ENCODE results near the gene ZDHHC11B. TPM values are rescaled to one million over a fixed set of nuclear protein-coding genes. Genes with fewer than 3 reads are reported as not detected.
"Not testable (repeated sequence)": the region's sequence is repeated elsewhere in the genome, so short reads cannot be mapped to it uniquely, and the experiment has no call there.

Gene ZDHHC11B
- total RNA-seq, 1 experiment from 2014 or later: 0.19 TPM

DNA sequence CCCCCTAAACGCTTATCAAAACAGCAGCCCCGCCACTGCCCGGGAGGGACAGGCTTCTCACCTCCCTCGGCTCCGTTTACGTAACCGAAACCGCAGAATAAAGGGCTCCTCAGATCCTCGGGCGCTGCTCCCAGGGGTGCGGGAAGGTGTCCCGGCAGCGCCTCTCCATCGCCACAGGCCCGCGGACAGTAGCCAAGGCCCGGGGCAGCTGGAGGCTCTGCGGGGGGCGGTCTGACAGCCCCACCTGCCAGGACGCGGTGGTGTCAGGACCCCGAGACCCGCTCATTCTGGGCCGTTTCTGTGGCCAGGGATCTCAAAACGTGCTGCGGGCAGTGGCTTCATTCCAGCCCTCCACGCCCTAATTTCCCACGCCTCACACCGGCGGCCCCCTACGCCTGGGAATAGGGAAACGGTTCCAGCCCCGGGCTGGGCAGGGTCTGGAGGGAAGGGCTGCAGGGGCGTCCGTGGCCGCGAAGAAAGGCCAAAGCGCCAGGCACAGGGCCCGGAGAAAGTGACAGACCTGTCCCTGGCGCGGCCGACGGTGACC lies 575 bp downstream of the ZDHHC11B start:
- not testable (repeated sequence) for DNase-seq (ENCODE audit: low spot score)

DNA sequence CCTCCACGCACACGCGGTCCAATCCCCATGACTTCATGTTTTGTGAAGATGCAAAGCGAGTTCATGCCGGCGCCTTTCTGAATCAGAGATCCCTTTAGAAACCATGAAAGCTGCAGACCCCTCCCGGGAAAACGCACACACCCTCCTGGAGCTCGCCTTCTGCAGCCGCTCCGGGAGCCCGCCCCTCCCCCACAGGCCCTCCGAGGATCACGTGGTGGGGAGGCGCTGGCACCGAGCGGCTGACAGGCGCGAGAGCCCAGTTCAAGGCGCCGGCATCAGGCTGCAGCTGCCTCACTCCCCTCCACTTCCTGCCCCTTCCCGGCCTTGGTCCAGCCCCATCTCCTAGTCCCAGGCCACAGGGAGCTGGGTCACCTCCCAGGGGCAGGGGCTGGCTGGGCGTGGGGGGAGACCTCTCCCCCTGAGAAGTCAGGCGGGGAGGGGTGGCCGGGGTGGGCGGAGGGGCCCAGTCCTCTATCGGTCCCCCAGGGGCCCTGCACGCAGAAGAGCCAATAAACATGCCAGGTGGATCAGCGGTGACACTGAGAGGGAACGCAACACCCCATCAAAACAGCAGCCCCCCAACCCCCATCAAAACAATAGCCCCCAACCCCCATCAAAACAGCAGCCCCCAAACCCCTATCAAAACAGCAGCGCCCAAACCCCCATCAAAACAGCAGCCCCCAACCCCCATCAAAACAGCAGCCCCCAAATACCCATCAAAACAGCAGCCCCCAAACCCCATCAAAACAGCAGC lies 1.3 kb downstream of the ZDHHC11B start:
- not testable (repeated sequence) for DNase-seq (ENCODE audit: low spot score)

DNA sequence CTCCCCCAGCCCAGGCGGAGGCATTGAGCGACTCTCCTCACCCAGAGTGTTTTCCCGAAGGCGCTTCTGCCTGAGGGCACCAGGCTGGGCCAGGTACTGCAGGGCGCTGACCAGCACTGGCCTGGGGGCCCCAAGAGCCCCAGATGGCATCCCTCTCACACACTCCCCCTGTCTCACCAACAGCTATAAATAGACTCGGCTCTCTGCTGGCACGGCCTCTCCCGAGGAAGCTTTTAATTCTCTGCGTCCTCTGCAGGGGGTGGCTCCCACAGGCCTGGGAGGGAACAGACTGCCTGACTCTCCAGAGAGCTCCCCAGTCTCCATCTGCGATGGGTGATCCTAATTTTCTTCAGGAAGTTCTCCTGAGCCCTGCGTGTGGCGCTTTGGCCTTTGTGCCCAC lies 2.2 kb downstream of the ZDHHC11B start:
- not testable (repeated sequence) for DNase-seq (ENCODE audit: low spot score)

DNA sequence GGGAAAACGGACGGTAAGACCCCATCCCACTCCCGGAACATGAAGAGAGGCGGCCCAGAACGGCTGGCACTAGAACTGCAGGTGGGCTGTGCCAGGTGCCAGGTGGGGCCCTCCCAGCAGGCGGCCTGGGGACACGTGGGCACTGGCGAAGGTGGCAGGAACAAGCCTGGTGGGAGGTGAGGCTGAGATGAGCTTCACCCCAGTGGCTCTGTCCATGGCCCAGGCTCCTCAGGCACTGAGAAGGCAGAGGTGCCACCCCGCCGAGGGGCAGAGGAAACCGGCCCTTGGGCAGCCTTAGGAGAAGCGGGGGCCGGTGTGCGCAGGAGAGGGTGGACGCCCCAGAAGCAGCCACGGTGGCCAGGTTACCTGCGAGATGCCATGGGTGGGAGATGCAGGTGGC lies 4.0 kb downstream of the ZDHHC11B start:
- DNase-seq (ENCODE audit: low spot score): not testable (repeated sequence)

DNA sequence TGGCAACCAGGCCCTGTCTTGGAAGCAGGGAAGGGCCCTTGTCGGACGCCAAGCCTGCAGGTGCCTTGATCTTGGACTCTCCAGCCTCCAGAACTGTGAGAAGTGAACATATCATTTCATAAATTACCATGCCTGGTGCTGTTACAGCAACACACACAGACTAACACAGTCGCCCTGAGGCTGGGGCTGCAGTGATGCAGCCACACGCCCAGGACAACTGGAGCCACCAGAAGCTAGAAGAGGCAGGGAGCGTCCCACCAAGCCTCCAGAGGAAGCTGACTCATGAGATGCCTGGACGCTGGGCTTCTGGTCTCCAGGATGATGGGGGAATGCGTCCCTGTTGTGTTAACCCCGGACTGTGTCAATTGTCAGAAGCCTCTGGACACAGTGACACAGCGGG lies 5.6 kb downstream of the ZDHHC11B start:
- DNase-seq (ENCODE audit: low spot score): not testable (repeated sequence)

DNA sequence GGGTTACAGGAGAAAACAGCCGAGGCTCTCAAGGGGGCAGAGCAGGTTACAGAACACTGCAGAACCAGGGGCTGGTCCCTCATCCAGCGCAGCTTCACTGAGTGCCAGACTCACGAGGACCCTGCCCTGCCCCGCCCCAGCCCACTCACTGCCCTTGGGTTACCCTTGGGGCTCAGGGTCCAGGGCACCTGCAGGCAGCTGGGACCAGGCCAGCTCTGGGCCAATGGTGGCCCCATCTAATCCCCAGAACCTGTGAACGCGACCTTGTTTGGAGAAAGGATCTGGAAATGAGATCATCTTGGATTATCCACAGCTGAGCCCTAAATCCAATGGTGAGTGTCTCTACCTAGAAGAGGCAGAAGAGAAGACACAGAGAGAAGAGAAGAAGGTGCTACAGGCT lies 6.1 kb downstream of the ZDHHC11B start:
- not testable (repeated sequence) for DNase-seq (ENCODE audit: low spot score)

DNA sequence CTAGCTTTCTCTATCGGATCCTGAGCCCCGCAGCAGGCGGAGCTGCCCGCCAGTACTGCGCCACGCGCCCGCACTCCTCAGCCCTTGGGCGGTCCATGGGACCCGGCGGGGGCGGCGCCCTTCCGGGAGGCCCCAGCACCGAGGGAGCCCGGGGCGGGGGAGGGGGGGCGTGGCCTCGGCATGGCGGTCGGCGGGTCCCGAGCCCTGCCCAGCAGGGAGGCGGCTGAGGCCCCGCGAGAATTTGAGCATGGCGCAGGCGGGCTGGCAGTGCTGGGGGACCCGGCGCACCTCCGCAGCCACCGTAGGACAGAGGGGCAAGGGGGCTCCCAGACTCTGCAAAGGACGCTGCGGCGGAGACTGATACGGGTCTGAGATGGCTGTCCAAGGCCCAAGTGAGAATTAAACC lies 6.8 kb downstream of the ZDHHC11B start:
- no peak for DNase-seq (ENCODE audit: low spot score)

DNA sequence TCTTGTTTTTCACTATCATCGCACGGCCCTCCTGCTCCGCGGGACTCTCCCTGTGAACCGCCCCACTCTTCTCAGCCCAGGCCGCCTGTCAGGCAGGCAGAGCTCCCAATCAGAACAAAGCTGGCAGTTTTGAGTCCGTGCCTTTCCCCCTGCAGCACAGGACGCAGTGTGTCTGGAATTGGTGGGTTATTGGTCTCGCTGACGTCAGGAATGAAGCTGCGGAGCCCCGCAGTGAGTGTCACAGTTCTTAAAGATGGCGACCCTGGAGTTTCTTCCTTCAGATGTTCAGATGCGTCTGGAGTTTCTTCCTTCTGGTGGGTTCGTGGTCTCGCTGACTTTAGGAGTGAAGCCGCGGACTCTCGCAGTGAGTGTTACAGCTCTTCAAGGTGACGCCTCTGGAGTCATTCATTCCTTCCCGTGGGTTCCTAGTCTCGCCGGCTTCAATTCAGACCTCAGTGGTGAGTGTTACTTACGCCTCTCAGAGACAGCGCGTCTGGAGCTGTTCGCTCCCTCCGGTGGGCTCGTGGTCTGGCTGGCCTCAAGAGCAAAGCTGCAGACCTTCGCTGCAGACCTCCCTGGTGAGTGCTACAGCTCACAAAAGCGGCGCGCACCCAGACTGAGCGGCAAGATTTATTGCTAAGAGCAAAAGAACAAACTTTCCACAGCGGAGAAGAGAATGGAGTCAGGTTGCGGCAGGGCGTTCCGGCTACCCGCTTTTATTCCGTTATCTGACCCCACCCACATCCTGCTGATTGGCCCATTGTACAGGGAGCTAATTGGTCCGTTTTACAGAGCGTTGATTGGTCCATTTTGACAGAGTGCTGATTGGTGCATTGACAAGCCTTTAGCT lies 7.4 kb downstream of the ZDHHC11B start:
- peak; percentile 6 for DNase-seq (ENCODE audit: low spot score)

DNA sequence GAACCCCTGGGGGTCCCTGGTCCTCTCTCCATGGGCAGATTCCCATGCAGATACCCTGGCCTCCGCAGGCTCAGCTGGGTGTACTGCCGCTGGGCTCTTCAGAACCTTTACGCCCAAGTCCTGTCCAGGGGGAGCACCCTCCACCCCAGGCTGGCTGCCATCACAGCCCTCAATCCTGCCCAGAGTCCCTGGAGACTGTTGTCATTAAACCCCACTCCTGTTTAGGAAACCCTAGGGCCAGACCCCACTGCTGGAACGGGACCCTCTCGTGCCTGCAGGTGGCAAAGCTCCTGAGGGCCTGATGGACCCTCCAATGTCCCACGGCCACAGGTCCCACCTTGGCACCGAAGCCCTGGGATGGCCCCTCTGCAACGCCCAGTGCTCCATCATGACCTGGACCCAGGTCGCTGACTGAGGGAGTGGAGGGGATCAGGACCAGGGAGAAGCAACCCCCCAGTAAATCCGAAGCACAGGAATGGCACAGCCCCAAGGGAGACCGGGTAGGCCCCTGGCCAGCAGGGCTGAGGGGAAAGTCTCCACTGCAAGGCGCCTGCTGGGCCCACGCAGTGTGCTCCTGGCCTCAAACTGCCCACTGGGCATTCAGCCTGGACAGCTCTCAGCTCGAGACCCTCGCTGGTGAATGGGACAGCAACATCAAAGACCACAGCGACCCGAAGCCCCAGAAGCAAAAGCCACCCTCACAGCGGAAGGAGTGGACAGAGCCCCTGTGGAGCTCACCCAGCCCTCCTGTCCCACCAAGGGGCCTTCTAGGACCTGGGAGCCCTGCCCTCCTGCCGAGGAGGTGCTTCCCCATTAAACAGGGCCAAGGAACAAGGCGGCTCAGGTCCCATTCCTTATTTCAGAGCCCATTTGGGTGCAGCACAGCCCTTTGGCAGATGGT lies 8.3 kb downstream of the ZDHHC11B start:
- DNase-seq (ENCODE audit: low spot score): peak; percentile 9

DNA sequence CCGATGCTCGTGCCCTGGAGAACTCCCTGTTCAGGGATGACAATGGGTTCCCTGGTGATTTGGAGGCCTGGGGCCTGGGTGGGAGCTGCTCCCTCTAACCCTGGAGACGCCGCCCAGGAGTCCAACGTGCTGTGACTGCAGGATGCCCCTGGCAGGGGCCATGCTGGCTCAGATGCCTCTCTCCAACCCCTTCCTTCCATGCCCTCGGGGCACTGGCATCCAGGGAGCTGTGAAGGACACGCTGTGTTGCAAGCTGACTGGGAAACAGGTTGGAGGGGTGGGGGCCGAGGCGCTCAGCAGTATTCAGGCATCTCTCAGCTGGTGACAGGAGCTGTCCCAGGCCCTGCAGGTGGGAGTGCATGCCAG lies 9.0 kb downstream of the ZDHHC11B start:
- not testable (repeated sequence) for DNase-seq (ENCODE audit: low spot score)

DNA sequence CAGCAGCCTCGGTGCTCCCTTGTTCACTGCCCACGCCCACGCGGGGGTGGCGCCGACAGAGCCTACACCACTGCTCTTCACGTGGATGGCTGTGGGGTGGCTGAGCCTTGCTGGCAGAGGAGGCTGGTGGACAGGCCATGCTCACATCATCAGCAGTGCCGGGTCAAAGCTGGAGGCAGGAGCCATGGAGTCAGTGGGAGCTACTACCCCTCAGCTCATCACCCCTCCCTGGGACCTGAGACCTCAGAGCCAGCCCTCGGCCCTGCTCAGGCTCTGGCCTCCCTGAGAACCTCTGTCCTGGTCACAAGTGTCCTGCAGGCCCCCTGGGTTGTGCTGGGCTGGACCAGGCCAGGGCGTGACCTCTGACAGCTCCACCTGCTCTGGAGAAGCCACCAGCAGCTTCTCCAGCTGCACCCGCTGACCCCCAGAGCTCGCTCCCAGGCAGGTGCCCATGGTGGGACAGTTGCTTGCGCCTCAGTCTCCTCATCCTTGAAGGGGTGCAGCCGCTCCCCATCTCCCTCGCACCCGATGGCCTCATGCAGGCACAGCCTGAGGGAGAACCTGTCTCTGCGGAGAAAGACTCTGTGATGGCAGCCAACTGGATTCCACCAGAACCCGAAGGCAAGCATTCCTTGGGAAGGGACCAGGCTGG lies 9.5 kb downstream of the ZDHHC11B start:
- DNase-seq (ENCODE audit: low spot score): peak; percentile 9

DNA sequence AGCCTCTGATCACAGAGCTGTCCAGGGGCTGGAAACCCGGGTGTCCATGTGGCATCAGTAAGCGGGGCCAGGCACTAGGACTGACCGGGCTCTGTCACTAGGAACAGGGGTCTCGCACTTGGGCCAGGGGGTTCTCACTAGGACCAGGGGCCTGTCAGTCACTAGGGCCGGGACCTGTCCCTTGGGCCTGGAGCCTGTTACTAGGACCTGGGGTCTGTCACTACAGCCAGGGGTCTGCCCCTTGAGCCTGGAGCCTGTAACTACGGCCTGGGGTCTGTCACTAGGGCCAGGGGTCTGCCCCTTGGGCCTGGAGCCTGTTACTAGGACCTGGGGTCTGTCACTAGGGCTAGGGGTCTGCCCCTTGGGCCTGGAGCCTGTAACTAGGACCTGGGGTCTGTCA lies 10.2 kb downstream of the ZDHHC11B start:
- not testable (repeated sequence) for DNase-seq (ENCODE audit: low spot score)

DNA sequence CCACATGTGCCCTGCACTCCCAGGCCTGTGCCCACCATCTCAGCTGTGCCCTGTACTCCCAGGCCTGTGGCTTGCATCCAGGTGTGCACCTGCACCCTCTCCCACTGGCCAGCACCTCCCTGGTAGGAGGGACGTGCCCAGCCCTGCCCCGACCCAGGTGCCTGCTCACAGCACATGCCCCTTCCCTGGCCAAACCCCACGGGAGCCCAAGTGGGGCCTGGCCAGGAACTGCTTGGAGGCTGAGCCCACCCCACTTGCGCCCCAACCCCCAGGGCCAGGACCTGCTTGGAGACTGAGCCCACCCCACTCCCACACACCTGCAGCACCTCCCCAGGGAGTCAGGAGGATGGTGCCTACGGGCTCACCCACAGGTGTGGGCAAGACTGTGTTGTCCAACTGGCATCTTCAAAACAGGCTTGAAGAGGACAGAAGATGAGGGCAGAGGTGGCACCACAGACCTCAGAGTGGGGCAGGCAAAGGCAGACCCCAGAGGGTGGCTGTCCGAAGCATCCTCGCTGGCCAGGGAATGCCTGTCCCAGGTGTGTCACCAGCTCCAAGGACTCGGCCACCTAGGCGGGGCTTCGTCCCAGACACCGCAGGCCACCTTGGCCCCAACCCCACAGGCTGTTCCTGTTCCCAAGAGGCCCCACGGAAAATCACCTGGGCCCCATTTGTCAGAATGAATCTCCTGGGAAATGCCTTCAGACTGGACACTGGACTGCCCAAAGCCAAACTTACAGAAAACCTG lies 10.8 kb downstream of the ZDHHC11B start:
- DNase-seq (ENCODE audit: low spot score): no peak

DNA sequence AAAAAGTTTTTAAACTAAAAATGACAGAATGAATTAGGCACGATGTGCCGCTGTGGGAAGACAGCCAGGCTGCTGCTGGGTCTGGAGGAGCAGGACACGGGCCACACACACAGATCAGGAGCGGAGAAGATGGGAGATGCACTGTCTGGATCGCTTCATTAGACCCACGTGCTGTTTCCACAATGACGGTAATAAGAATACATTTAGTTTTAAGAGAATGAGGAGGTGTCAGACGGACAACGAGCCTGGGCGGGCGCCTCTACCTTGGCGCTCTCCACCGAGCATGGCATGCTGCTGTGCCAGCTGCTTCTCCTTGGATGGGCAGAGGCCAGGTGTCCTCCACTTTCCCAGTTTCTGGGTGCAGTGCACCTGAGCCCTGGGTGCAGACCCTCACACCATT lies 11.6 kb downstream of the ZDHHC11B start:
- not testable (repeated sequence) for DNase-seq (ENCODE audit: low spot score)

DNA sequence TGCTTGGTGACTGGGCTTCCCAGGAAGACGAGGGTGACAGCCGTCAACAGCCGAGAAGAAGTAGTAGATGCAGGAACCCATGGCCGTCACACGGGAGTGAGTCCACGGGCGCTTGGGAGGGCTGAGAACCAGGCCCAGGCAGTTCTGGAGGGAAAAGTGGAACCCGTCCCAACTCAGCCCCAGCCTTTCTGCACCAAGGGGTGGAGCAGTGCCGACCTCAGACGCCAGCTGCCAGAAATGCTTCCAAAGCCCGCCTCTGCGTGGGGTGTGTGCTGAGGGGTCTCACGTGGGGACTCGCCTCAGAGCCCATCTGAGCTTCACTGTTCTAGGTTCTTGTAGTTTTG lies 12.0 kb downstream of the ZDHHC11B start:
- not testable (repeated sequence) for DNase-seq (ENCODE audit: low spot score)

DNA sequence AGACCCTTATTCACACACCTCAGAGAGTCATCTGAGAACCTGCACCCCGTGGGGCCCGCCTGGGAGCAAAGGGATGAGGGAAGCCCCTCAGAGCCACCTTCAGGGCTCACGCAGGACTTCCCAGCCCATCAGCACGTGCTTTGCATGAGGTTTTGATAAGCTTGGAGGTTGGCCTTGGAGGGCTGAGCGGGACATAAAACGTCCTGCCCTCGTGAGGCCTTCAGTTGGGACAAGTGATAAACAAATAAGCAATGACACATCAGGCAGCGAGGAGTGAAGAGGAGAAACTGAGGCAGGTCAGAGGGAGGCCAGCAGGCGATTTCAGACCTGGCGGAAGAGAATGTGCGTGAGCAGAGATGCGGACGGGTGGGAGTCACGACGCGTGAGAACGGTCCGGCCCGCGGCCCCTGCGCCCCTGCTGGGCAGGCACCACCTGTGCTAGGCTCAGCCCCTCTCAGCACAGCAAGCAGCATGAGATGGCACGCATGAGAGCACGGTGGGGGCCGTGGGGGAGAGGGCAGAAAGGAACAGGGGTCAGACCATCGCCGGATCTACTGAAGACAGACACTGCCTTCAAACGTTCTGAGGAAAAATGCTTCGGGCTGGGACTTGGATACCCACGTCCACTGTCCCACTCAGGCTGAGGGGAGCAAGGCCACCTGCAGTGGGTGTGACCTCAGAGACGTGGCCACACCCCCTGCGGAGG lies 12.5 kb downstream of the ZDHHC11B start:
- not testable (repeated sequence) for DNase-seq (ENCODE audit: low spot score)

DNA sequence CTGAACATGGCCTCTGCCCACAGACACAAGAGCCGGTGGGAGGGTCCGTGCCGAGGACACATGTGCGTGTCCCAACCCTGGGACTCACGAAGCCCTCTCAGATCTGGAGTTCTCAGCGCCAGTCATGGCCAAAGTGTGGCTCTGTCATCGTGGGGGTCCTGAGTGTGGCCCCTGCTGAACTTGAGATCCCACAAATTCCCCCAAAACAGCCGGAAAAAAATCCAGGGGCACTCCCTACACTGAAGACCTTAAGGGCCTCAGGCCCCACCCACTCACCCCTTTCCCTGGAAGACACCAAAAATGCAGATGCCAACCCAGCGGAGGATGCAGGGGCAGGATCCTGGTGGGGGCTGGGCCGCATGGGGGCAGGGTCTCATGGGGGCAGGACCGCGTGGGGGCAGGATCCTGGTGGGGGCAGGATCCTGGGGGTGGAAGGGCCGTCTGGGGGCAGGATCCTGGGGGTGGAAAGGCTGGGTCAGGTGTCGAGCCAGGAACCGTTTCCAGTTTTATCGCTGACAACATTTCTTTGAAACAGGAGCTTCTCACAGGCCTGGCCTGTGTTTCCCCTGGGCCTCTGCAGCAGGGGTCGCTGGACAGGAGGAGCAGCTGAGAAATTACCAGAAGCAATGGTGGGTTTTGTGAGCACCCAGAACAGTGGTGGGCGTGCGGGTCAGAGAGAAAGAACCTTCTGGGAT lies 13.3 kb downstream of the ZDHHC11B start:
- DNase-seq (ENCODE audit: low spot score): peak; percentile 4

DNA sequence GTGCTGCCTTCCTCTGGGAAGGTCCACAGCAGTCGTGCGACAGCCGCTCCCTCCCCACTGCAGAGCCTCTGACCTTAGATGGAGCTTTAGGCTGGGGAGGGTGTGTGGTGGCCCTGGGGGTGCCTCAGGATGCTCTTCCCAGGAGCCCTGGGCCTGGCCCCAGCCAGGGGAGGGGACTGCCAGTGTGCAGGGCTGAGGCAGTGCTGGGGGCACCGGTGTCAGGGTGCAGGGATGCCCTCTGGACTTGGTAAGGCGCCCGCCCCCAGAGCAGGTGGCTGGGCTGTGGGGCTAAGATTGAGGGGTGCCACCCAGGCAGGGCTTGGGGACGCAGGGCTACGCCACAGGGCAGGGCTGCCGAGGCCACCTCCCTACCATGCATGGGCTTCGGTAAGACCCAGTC lies 13.9 kb downstream of the ZDHHC11B start:
- peak; percentile 3 for DNase-seq (ENCODE audit: low spot score)

DNA sequence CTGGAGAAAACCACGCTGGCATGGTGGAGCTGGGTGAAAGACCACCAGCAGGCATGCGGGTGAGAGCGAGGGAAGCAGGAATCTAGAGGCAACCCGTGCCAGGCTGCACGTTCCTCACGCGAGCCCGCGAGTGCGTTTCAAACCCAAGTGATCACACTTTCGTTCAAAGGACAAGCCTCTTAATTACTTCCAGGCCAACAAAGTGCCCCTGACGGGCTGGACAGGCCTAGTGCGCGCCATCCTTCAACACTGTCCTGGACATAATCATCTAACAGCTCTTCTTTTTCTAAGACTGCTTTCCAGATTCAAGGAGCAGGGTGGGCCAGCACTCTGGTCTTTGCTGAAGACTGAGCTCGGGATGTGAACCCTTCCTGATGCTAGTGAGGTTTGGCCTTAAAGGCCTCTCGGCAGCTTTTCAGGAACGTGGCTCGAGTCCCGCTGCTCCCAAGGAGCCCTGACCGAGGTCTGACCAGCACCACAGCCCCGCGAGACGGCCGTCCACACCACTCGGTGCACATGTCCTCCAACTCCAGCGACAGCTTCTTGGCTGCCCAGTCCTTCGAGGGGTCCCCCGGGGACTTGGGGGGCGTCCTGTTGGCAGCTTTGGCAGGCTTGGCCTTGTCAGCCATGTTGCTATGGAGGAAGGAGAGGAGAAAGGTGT lies 14.9 kb downstream of the ZDHHC11B start:
- DNase-seq (ENCODE audit: low spot score): peak; percentile 3
